Peyer's patch (tissue), 4 donors: ENCODE data around the gene MCMBP.
"Not testable (repeated sequence)": the region's sequence is repeated elsewhere in the genome, so short reads cannot be mapped to it uniquely, and the experiment has no call there.

Source experiments
- CTCF ChIP-seq, 6 experiments: fragments of 450-650 bp in 4 of 6; fragments of 200-600 bp in 2 of 6; sonication (generic) in 1 of 6; IDR thresholded peaks; one replicate each; pipeline ENCODE4 v1.5.1; 2017 to 2019; ENCODE audit warnings: antibody characterized with exemption in 6 of 6, mild to moderate bottlenecking in 3 of 6, moderate library complexity in 1 of 6
- POLR2A ChIP-seq, 2 donors: fragments of 450-650 bp; IDR thresholded peaks; one replicate each; pipeline ENCODE4 v1.5.1; 2017; ENCODE audit warnings: antibody characterized with exemption in 2 of 2, mild to moderate bottlenecking in 2 of 2, moderate library complexity in 2 of 2

DNA sequence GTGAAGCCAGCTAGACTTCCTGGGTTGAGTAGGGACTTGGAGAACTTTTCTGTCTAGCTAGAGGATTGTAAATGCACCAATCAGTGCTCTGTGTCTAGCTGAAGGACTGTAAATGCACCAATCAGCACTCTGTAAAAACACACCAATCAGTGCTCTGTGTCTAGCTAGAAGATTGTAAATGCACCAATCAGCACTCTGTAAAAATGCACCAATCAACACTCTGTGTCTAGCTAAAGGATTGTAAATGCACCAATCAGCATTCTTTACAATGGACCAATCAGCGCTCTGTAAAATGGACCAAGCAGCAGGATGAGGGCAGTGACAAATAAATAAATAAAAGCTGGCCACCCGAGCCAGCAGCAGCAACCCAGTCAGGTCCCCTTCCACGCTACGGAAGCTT lies 17.7 kb upstream of the MCMBP start:
- not testable (repeated sequence) for TF ChIP-seq CTCF, POLR2A (IDR thresholded peaks at IDR 0.05)
